Activated CD4-positive, alpha-beta memory T cell treated with anti-CD3 and anti-CD28 coated beads for 36 hours (primary cell): Measurements from ENCODE around the gene MDM2. TPM values are rescaled to one million over a fixed set of nuclear protein-coding genes. Genes with fewer than 3 reads are reported as not detected.

Experiments used
- CTCF ChIA-PET: fragments of 350-600 bp; sonication (Branson Sonifier 250); formaldehyde crosslinking; loops from one replicate; lab custom pipeline; 2021; ENCODE audit warnings: antibody characterized with exemption, inconsistent platforms; lab: Charles Lee
- POLR2A ChIA-PET: fragments of 350-600 bp; sonication (Branson Sonifier 250); formaldehyde crosslinking; loops from one replicate; lab custom pipeline; 2021; ENCODE audit warnings: antibody characterized with exemption; lab: Charles Lee
- DNase-seq: peaks from one replicate; pipeline ENCODE4 v3.0.0-alpha.2; 2020
- H3K27ac Mint-ChIP-seq: one replicate; pipeline ENCODE4 v1.8.0; 2021; ENCODE audit warnings: mixed read lengths
- H3K27me3 Mint-ChIP-seq: one replicate; pipeline ENCODE4 v1.8.0; 2021; ENCODE audit warnings: mixed read lengths
- H3K36me3 Mint-ChIP-seq: one replicate; pipeline ENCODE4 v1.8.0; 2021; ENCODE audit warnings: mixed read lengths
- H3K4me1 Mint-ChIP-seq: one replicate; pipeline ENCODE4 v1.8.0; 2021; ENCODE audit warnings: low read depth, mixed read lengths
- H3K4me3 Mint-ChIP-seq: one replicate; pipeline ENCODE4 v1.8.0; 2021; ENCODE audit warnings: mild to moderate bottlenecking, mixed read lengths
- H3K9me3 Mint-ChIP-seq: one replicate; pipeline ENCODE4 v1.8.0; 2021; ENCODE audit warnings: mixed read lengths
- intact Hi-C: fragments of 100-400 bp; cut with micrococcal nuclease; formaldehyde crosslinking; loops from one replicate; pipeline ENCODE4 v1.15.1; 2023
- total RNA-seq, 2 experiments: library from RNA; stranded (reverse); gene quantifications; one replicate each; pipeline ENCODE4 v1.2.3, GENCODE V29; 2021

MDM2 gene
- total RNA-seq, 2 experiments from 2014 or later = 125 to 136 TPM

GRCh38 chr12:68788554-68789143 is 19.3 kb upstream of the MDM2 start:
- POLR2A ChIA-PET = no interaction called here
- CTCF ChIA-PET = no interaction called here
- H3K27me3 Mint-ChIP-seq = no peaks in the 10 kb centered on the region
- no peak overlapping the region for H3K27ac Mint-ChIP-seq
- H3K4me1 Mint-ChIP-seq = no peaks in the 10 kb centered on the region
- no peak overlapping the region for H3K4me3 Mint-ChIP-seq
- intact Hi-C loops = no loop called here
- no peaks in the 10 kb centered on the region for H3K9me3 Mint-ChIP-seq
- DNase-seq = no peak
- H3K36me3 Mint-ChIP-seq = no peaks in the 10 kb centered on the region

- no peak overlapping the region for H3K4me3 Mint-ChIP-seq
- no peak overlapping the region for H3K27ac Mint-ChIP-seq
- H3K4me1 Mint-ChIP-seq = no peaks in the 10 kb centered on the region
- H3K27me3 Mint-ChIP-seq = no peaks in the 10 kb centered on the region
- no peak for DNase-seq
- intact Hi-C loops = no loop called here
- no peaks in the 10 kb centered on the region for H3K36me3 Mint-ChIP-seq
- ChIA-PET POLR2A (no interaction called here), CTCF (no interaction called here)
- H3K9me3 Mint-ChIP-seq = no peaks in the 10 kb centered on the region
These were observed 18.7 kb upstream of the MDM2 start for GRCh38 chr12:68789144-68789878.

GRCh38 chr12:68790081-68790951 is 17.7 kb upstream of the MDM2 start:
- intact Hi-C loops = no loop called here
- ChIA-PET POLR2A (no interaction called here), CTCF (interaction anchor here (0.7 kb wide), 1 partner anchor 403 kb away, joined by 4 read pairs; no protein-coding TSS in a partner anchor)
- no peaks in the 10 kb centered on the region for H3K9me3 Mint-ChIP-seq
- no peaks in the 10 kb centered on the region for H3K4me1 Mint-ChIP-seq
- H3K27ac Mint-ChIP-seq = no peak overlapping the region
- H3K27me3 Mint-ChIP-seq = no peaks in the 10 kb centered on the region
- no peak for DNase-seq
- H3K4me3 Mint-ChIP-seq = no peak overlapping the region
- no peaks in the 10 kb centered on the region for H3K36me3 Mint-ChIP-seq

GRCh38 chr12:68790952-68791234 is 17.1 kb upstream of the MDM2 start:
- intact Hi-C loops = no loop called here
- H3K27me3 Mint-ChIP-seq = no peaks in the 10 kb centered on the region
- no peak for DNase-seq
- ChIA-PET POLR2A (no interaction called here), CTCF (no interaction called here)
- H3K36me3 Mint-ChIP-seq = no peaks in the 10 kb centered on the region
- H3K27ac Mint-ChIP-seq = no peak overlapping the region
- no peaks in the 10 kb centered on the region for H3K4me1 Mint-ChIP-seq
- no peak overlapping the region for H3K4me3 Mint-ChIP-seq
- no peaks in the 10 kb centered on the region for H3K9me3 Mint-ChIP-seq

GRCh38 chr12:68791897-68792481 is 16.0 kb upstream of the MDM2 start:
- no peak for DNase-seq
- POLR2A ChIA-PET = no interaction called here
- no peak overlapping the region for H3K4me3 Mint-ChIP-seq
- H3K9me3 Mint-ChIP-seq = no peaks in the 10 kb centered on the region
- CTCF ChIA-PET = no interaction called here
- H3K36me3 Mint-ChIP-seq = no peaks in the 10 kb centered on the region
- intact Hi-C loops = no loop called here
- H3K27me3 Mint-ChIP-seq = no peaks in the 10 kb centered on the region
- no peaks in the 10 kb centered on the region for H3K4me1 Mint-ChIP-seq
- H3K27ac Mint-ChIP-seq = no peak overlapping the region

GRCh38 chr12:68792952-68793351 is 15.0 kb upstream of the MDM2 start:
- DNase-seq = peak; percentile 35
- POLR2A ChIA-PET = no interaction called here
- H3K4me1 Mint-ChIP-seq = no peaks in the 10 kb centered on the region
- H3K4me3 Mint-ChIP-seq = no peak overlapping the region
- CTCF ChIA-PET = no interaction called here
- H3K27me3 Mint-ChIP-seq = no peaks in the 10 kb centered on the region
- no peaks in the 10 kb centered on the region for H3K36me3 Mint-ChIP-seq
- no peak overlapping the region for H3K27ac Mint-ChIP-seq
- no peaks in the 10 kb centered on the region for H3K9me3 Mint-ChIP-seq
- intact Hi-C loops = no loop called here

GRCh38 chr12:68793436-68793835 is 14.5 kb upstream of the MDM2 start:
- Mint-ChIP-seq H3K27me3 (no peaks in the 10 kb centered on the region), H3K4me3 (no peak overlapping the region), H3K27ac (no peak overlapping the region), H3K36me3 (no peaks in the 10 kb centered on the region), H3K9me3 (no peaks in the 10 kb centered on the region), H3K4me1 (no peaks in the 10 kb centered on the region)
- ChIA-PET CTCF (interaction anchor here (1.2 kb wide), 1 partner anchor 37 kb away, joined by 3 read pairs; no protein-coding TSS in a partner anchor), POLR2A (no interaction called here)
- DNase-seq = no peak
- intact Hi-C loops = no loop called here

- Mint-ChIP-seq H3K9me3 (no peaks in the 10 kb centered on the region), H3K36me3 (no peaks in the 10 kb centered on the region), H3K27me3 (no peaks in the 10 kb centered on the region), H3K4me3 (no peak overlapping the region), H3K4me1 (no peaks in the 10 kb centered on the region), H3K27ac (no peak overlapping the region)
- no peak for DNase-seq
- intact Hi-C loops = no loop called here
- POLR2A ChIA-PET = no interaction called here
- CTCF ChIA-PET = interaction anchor here (1.0 to 1.2 kb wide), 2 partner anchors 14 to 36 kb away, joined by 3 to 4 read pairs; partner anchors contain the start of gene MDM2
These were observed 13.9 kb upstream of the MDM2 start for GRCh38 chr12:68793975-68794652.

- H3K27me3 Mint-ChIP-seq = no peaks in the 10 kb centered on the region
- no peak overlapping the region for H3K27ac Mint-ChIP-seq
- ChIA-PET CTCF (interaction anchor here (0.6 to 1.7 kb wide), 4 partner anchors 13 to 35 kb away, joined by 3 to 9 read pairs (median 4); partner anchors contain the start of gene MDM2), POLR2A (no interaction called here)
- no peak overlapping the region for H3K4me3 Mint-ChIP-seq
- intact Hi-C loops = no loop called here
- H3K9me3 Mint-ChIP-seq = no peaks in the 10 kb centered on the region
- no peak for DNase-seq
- H3K36me3 Mint-ChIP-seq = no peaks in the 10 kb centered on the region
- no peaks in the 10 kb centered on the region for H3K4me1 Mint-ChIP-seq
These were observed 13.2 kb upstream of the MDM2 start for GRCh38 chr12:68794653-68795251.

- ChIA-PET CTCF (interaction anchor here (1.7 kb wide), 1 partner anchor 12 kb away, joined by 9 read pairs; the partner anchor contains the start of gene MDM2), POLR2A (interaction anchor here (0.5 to 0.6 kb wide), 2 partner anchors 16 to 142 kb away, joined by 4 read pairs; no protein-coding TSS in a partner anchor)
- H3K27me3 Mint-ChIP-seq = no peaks in the 10 kb centered on the region
- H3K36me3 Mint-ChIP-seq = no peaks in the 10 kb centered on the region
- H3K4me1 Mint-ChIP-seq = no peaks in the 10 kb centered on the region
- H3K9me3 Mint-ChIP-seq = no peaks in the 10 kb centered on the region
- no peak overlapping the region for H3K27ac Mint-ChIP-seq
- DNase-seq = no peak
- intact Hi-C loops = no loop called here
- H3K4me3 Mint-ChIP-seq = no peak overlapping the region
These were observed 11.6 kb upstream of the MDM2 start for GRCh38 chr12:68796399-68796798.

GRCh38 chr12:68798882-68799234 is 9.1 kb upstream of the MDM2 start:
- Mint-ChIP-seq H3K27ac (no peak overlapping the region), H3K36me3 (no peaks in the 10 kb centered on the region), H3K9me3 (no peaks in the 10 kb centered on the region), H3K4me3 (no peak overlapping the region), H3K4me1 (no peaks in the 10 kb centered on the region), H3K27me3 (no peaks in the 10 kb centered on the region)
- DNase-seq = no peak
- intact Hi-C loops = no loop called here
- POLR2A ChIA-PET = interaction anchor here (0.9 kb wide), 1 partner anchor 9 kb away, joined by 3 read pairs; the partner anchor contains the start of gene MDM2
- CTCF ChIA-PET = no interaction called here
